Peyer's patch (tissue), 4 donors: ENCODE results near the gene TRIO. TPM values are rescaled to one million over a fixed set of nuclear protein-coding genes. Genes with fewer than 3 reads are reported as not detected.

ENCODE experiments used
- DNase-seq, 3 donors: peaks; one replicate each; pipeline ENCODE4 v3.0.0-alpha.2; 2017 to 2019
- H3K27ac ChIP-seq, 4 donors: fragments of 200-600 bp; sonication (generic); one replicate each; pipeline ENCODE4 v1.5.1; 2016 to 2019
- H3K27me3 ChIP-seq, 2 donors: fragments of 200-600 bp; sonication (generic); one replicate each; pipeline ENCODE4 v1.5.1; 2019
- H3K36me3 ChIP-seq, 3 donors: fragments of 200-600 bp; sonication (generic); one replicate each; pipeline ENCODE4 v1.5.1; 2016 to 2019
- H3K4me1 ChIP-seq, 4 donors: fragments of 200-600 bp; sonication (generic); one replicate each; pipeline ENCODE4 v1.5.1; 2016 to 2019
- H3K4me3 ChIP-seq, 4 donors: fragments of 200-600 bp; sonication (generic); 1 replicate in 3 of 4; 2 replicates in 1 of 4; pipeline ENCODE4 v1.5.1; 2016 to 2019; ENCODE audit warnings: mild to moderate bottlenecking in 1 of 4
- H3K9me3 ChIP-seq, 4 donors: fragments of 200-600 bp; sonication (generic); one replicate each; pipeline ENCODE4 v1.5.1; 2016 to 2019; ENCODE audit warnings: mild to moderate bottlenecking in 1 of 4
- POLR2A ChIP-seq, 2 donors: fragments of 450-650 bp; IDR thresholded peaks; one replicate each; pipeline ENCODE4 v1.5.1; 2017; ENCODE audit warnings: antibody characterized with exemption in 2 of 2, mild to moderate bottlenecking in 2 of 2, moderate library complexity in 2 of 2
- total RNA-seq, 4 donors: library from RNA; depleted of rRNA; stranded (reverse); fragments of >200 nt; gene quantifications; one replicate each; pipeline ENCODE4 v1.1.0, GENCODE V29; 2016
- TF ChIP-seq, protein P1 (sequence below), 6 experiments: fragments of 450-650 bp in 4 of 6; fragments of 200-600 bp in 2 of 6; sonication (generic) in 1 of 6; IDR thresholded peaks; one replicate each; pipeline ENCODE4 v1.5.1; 2017 to 2019; ENCODE audit warnings: antibody characterized with exemption in 6 of 6, mild to moderate bottlenecking in 3 of 6, moderate library complexity in 1 of 6

Gene TRIO
- total RNA-seq, 4 donors from 2014 or later = 171 to 456 (median 340) TPM

DNA sequence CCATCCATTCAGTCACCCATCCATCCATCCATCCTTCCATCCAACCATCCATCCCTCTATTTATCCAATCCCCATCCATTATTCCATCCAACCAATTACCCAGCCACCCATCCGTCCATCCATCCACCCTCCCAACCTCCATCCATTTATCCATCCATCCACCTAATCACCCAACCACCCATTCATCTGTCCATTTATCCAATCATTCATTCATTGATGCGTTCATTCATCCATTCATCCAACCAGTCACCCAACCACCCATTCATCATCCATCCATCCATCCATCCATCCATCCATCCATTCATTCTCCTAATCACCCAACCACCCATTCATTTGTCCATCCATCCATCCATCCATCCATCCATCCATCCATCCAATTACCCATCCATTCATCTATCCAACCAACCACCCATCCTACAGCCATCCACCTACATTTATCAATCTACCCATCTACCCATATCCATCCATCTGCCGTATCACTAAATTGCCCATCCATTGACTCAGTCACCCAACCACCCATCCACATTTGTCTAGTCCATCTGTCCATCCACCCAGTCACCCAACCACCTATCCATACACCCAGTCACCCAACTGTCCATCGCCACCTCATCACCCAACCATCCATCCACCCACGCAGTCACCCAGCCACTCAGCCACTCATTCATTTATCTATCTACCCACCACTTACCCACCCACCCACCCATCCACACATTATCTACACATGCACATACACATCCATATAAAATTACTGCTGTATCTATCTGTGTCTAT lies 165.4 kb downstream of the TRIO start:
- Histone ChIP-seq H3K9me3 (no peaks in the 10 kb centered on the region), H3K4me1 (peaks cover 0 to 4% (median 0%) of the 10 kb centered on the region in 4 donors), H3K27me3 (no peaks in the 10 kb centered on the region), H3K27ac (no peak overlapping the region), H3K36me3 (peaks cover 0 to 53% (median 0%) of the 10 kb centered on the region in 3 donors), H3K4me3 (no peak overlapping the region)
- TF ChIP-seq POLR2A (IDR thresholded peaks at IDR 0.05) = no peak
- no peak for DNase-seq

DNA sequence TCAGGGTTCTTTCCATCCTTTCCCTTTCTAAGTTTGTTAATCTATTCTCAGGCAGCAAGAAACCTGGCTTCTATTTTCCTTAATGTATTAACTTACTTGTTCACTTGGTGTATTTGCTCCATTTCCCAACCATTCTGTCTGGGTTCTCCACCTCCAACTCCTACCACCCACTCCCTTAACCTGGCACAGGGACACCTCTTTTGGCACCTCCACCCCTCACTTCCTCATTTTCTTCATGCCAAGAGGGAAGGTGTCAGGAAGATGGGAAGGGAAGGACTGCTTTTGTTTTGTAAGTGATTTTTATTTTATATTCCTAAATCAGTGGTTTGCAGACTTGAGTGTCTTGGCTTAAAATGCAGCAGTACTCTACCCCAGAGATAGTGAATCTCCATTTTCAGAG lies 166.1 kb downstream of the TRIO start:
- no peak for DNase-seq
- peaks cover 0 to 4% (median 0%) of the 10 kb centered on the region in 4 donors for H3K4me1 ChIP-seq
- no peak overlapping the region for H3K4me3 ChIP-seq
- no peak overlapping the region for H3K27ac ChIP-seq
- TF ChIP-seq POLR2A (IDR thresholded peaks at IDR 0.05) = no peak
- TF ChIP-seq, protein P1, sequence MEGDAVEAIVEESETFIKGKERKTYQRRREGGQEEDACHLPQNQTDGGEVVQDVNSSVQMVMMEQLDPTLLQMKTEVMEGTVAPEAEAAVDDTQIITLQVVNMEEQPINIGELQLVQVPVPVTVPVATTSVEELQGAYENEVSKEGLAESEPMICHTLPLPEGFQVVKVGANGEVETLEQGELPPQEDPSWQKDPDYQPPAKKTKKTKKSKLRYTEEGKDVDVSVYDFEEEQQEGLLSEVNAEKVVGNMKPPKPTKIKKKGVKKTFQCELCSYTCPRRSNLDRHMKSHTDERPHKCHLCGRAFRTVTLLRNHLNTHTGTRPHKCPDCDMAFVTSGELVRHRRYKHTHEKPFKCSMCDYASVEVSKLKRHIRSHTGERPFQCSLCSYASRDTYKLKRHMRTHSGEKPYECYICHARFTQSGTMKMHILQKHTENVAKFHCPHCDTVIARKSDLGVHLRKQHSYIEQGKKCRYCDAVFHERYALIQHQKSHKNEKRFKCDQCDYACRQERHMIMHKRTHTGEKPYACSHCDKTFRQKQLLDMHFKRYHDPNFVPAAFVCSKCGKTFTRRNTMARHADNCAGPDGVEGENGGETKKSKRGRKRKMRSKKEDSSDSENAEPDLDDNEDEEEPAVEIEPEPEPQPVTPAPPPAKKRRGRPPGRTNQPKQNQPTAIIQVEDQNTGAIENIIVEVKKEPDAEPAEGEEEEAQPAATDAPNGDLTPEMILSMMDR (IDR thresholded peaks at IDR 0.05) = no peak
- H3K9me3 ChIP-seq = no peaks in the 10 kb centered on the region
- H3K27me3 ChIP-seq = no peaks in the 10 kb centered on the region
- peaks cover 0 to 53% (median 0%) of the 10 kb centered on the region in 3 donors for H3K36me3 ChIP-seq

DNA sequence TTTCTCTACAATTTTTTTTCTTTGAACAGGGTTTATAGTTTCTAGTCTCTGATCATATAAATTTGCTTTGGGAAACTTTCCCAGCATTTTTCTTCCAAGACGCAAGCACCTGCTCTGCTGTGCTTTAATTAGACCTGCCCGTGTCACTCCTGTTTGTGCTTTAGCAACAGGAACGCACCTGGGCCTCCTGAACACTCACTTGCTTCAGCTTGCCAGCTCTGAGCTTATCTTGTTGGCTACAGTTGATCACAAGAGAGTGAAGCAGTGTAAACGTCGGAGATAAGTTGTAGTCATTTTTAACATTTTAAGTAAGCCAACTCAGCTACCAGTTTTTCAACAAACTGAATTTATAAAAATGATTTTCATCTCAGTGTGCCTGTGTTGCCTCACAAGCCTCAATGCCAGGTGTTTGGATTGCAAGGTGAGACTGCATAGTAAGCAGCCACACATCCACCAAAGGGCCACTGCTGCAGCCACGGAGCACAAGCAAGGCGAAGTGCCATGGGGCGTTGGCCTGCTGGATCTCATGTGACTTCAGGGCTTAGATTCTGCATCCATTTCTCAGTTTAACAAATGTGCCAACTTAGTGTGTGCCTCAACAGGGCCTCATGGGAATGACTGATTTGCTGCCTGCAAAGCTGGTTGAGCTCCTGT lies 166.9 kb downstream of the TRIO start:
- DNase-seq = no peak
- peaks cover 0 to 46% (median 0%) of the 10 kb centered on the region in 3 donors for H3K36me3 ChIP-seq
- H3K4me1 ChIP-seq = peaks cover 0 to 4% (median 0%) of the 10 kb centered on the region in 4 donors
- no peaks in the 10 kb centered on the region for H3K9me3 ChIP-seq
- H3K4me3 ChIP-seq = no peak overlapping the region
- TF ChIP-seq, protein P1 (IDR thresholded peaks at IDR 0.05) = no peak
- no peak for TF ChIP-seq POLR2A (IDR thresholded peaks at IDR 0.05)
- H3K27me3 ChIP-seq = no peaks in the 10 kb centered on the region
- no peak overlapping the region for H3K27ac ChIP-seq

DNA sequence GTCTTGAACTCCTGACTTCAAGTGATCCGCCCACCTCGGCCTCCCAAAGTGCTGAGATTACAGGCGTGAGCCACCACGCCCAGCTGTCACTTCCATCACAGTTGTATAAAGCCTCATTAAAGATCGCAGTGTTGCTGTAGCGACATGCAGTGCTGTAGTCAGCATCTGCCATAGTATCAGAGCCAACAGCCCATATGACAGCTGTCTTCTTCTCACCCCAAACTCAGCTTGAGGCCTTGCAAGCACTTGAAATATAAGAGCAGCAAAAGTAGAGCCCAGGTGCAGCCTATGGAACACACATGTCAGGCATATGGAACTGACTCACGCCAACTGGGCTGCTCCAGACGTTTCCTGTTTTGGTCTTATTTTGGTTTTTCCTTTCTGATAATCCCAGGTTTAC lies 167.8 kb downstream of the TRIO start:
- Histone ChIP-seq H3K4me1 (peaks cover 0 to 4% (median 0%) of the 10 kb centered on the region in 4 donors), H3K4me3 (no peak overlapping the region), H3K9me3 (no peaks in the 10 kb centered on the region), H3K27ac (no peak overlapping the region), H3K36me3 (peaks cover 0 to 38% (median 0%) of the 10 kb centered on the region in 3 donors), H3K27me3 (no peaks in the 10 kb centered on the region)
- no peak for TF ChIP-seq POLR2A (IDR thresholded peaks at IDR 0.05)
- TF ChIP-seq, protein P1 (IDR thresholded peaks at IDR 0.05) = no peak
- no peak for DNase-seq

DNA sequence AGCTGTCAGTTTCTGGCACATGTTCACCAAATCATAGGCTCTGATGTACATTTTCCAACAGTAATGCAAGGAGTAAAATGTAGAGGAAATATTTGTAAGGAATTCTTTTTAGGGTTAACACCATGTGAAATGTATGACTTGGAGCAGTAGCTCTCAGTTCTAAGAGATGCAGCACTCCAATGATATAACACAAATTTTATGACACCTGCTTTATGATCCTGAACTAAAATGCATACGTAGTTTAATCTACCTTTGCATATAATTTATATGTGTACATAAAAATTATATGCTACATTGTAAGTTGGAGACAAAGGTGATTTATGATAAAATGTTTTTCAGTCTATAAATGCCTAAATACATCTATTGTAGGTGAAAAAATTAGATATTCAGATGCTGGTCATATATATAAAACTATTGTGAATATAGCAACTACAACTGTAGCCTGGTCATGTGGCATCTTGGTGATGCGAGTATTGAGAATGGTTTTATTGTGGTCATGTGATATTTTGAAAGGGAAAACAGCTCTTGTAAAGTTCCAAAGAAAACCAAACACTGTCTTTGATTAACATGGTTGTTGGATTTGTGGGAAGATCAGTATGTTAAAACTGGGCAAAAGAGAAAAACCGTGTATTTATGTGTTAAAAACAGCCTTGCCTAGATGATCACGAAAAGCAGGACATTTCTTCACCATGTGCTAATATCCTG lies 171.0 kb downstream of the TRIO start:
- Histone ChIP-seq H3K36me3 (peaks cover 0 to 46% (median 0%) of the 10 kb centered on the region in 3 donors), H3K4me1 (no peaks in the 10 kb centered on the region), H3K27ac (no peak overlapping the region)

More for the DNA sequence above, 171.0 kb downstream of the TRIO start:
- H3K9me3 ChIP-seq = no peaks in the 10 kb centered on the region
- no peak for TF ChIP-seq POLR2A (IDR thresholded peaks at IDR 0.05)
- TF ChIP-seq, protein P1 (IDR thresholded peaks at IDR 0.05) = no peak
- DNase-seq = no peak
- no peak overlapping the region for H3K4me3 ChIP-seq
- no peaks in the 10 kb centered on the region for H3K27me3 ChIP-seq
